ENCODE data around the gene TXNDC8. TPM values are rescaled to one million over a fixed set of nuclear protein-coding genes. Genes with fewer than 3 reads are reported as not detected.

The TXNDC8 gene
- total and polyA plus RNA-seq, 3 experiments from 2014 or later: not detected

DNA sequence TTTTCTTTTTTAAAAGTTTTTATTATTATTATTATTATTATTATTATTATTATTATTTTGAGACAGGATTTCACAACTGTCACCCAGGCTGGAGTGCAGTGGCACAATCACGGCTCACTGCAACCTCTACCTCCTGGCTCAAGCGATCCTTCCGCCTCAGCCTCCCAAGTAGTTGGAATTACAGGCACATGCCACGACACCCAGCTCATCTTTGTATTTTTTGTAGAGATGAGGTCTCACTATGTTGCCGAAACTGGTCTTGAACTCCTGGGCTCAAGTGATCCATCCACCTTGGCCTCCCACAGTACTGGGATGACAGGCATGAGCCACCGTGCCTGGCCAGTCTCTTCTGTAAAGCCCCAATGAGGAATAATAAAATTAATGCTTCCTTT lies 50.4 kb downstream of the TXNDC8 start:
- Histone ChIP-seq H3K27ac (ENCODE audit: low read depth, low read length) (no peak overlapping the region), H3K4me3 (ENCODE audit: low read length) (no peak overlapping the region), H3K4me1 (ENCODE audit: insufficient read depth, low read length) (no peaks in the 10 kb centered on the region), H3K36me3 (ENCODE audit: insufficient read depth, low read length) (no peaks in the 10 kb centered on the region), H3K9me3 (ENCODE audit: low read length) (no peaks in the 10 kb centered on the region), H3K27me3 (ENCODE audit: insufficient read depth, low read length, poor library complexity, severe bottlenecking) (no peaks in the 10 kb centered on the region)
- no peak overlapping the region for H3K27ac Mint-ChIP-seq
- ChIA-PET POLR2A (no interaction called here), CTCF (no interaction called here)
- H3K4me1 Mint-ChIP-seq: no peaks in the 10 kb centered on the region
- no peak for DNase-seq
- peaks cover 5 to 14% of the 10 kb centered on the region in 2 donors for H3K27me3 Mint-ChIP-seq
- H3K4me3 Mint-ChIP-seq: no peak overlapping the region
- no peaks in the 10 kb centered on the region for H3K36me3 Mint-ChIP-seq
- H3K9me3 Mint-ChIP-seq: peaks cover 0 to 1% (median 0%) of the 10 kb centered on the region in 5 donors

DNA sequence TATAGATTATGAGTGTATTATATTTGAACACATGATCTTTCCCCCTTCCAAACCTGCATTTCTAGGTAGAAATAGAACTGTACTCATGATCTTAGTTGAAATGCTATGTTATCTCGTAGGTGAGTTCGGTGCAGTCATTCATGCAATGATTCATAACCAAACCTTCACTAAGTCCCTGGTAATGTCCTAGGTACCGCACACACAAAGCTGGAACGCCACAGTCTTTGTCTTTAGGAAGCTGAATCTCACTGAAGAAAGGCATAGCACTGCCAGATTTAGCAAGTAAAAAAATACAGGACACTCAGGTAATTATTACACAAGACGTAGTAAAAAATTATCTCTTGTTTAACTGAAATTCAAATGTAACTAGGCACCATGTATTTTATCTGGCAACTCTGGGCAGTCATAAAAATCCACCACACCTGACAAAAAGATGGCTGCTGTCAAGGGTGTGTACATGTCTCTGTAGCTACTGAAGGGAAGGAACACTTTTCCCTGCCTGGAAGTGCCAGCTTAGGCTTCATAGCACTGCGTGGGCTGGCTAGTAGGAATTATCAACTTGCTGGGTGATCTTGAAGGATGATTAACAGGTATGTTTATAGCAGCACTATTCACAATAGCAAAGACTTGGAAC lies 53.3 kb downstream of the TXNDC8 start:
- H3K36me3 ChIP-seq (ENCODE audit: insufficient read depth, low read length): no peaks in the 10 kb centered on the region
- Mint-ChIP-seq H3K36me3 (no peaks in the 10 kb centered on the region), H3K9me3 (peaks cover 0 to 1% (median 0%) of the 10 kb centered on the region in 5 donors), H3K4me1 (no peaks in the 10 kb centered on the region), H3K27me3 (peaks cover 6 to 22% of the 10 kb centered on the region in 2 donors), H3K4me3 (no peak overlapping the region), H3K27ac (no peak overlapping the region)
- H3K4me1 ChIP-seq (ENCODE audit: insufficient read depth, low read length): no peaks in the 10 kb centered on the region
- H3K4me3 ChIP-seq (ENCODE audit: low read length): no peak overlapping the region
- POLR2A ChIA-PET: no interaction called here
- CTCF ChIA-PET: no interaction called here
- no peak overlapping the region for H3K27ac ChIP-seq (ENCODE audit: low read depth, low read length)
- no peaks in the 10 kb centered on the region for H3K9me3 ChIP-seq (ENCODE audit: low read length)
- no peak for DNase-seq
- H3K27me3 ChIP-seq (ENCODE audit: insufficient read depth, low read length, poor library complexity, severe bottlenecking): no peaks in the 10 kb centered on the region

DNA sequence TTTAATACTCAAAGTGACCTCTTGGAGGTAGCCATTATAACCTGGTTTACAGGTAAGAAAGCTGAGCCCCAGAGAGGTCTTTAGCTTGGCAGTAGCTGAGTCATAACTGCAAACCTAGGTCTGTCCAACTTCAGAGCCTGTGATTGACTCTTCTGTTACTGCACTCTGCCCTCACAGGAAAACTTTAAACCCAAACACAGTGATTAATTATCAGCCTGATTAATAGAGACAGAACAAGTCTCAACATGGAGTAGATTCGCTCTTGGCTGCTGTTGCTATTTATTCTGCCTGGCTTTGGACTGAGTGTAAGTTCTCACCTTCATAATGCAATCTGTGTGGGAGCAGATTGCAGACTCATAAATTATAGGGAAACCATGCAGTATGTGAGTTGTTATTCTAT lies 53.9 kb downstream of the TXNDC8 start:
- Histone ChIP-seq H3K36me3 (ENCODE audit: insufficient read depth, low read length) (no peaks in the 10 kb centered on the region), H3K4me3 (ENCODE audit: low read length) (no peak overlapping the region), H3K27me3 (ENCODE audit: insufficient read depth, low read length, poor library complexity, severe bottlenecking) (no peaks in the 10 kb centered on the region), H3K9me3 (ENCODE audit: low read length) (no peaks in the 10 kb centered on the region), H3K4me1 (ENCODE audit: insufficient read depth, low read length) (no peaks in the 10 kb centered on the region), H3K27ac (ENCODE audit: low read depth, low read length) (no peak overlapping the region)
- Mint-ChIP-seq H3K9me3 (peaks cover 0 to 1% (median 0%) of the 10 kb centered on the region in 5 donors), H3K27me3 (peaks cover 6 to 28% of the 10 kb centered on the region in 2 donors), H3K4me1 (no peaks in the 10 kb centered on the region), H3K36me3 (no peaks in the 10 kb centered on the region), H3K27ac (no peak overlapping the region), H3K4me3 (no peak overlapping the region)
- DNase-seq: no peak
- CTCF ChIA-PET: no interaction called here
- POLR2A ChIA-PET: no interaction called here

DNA sequence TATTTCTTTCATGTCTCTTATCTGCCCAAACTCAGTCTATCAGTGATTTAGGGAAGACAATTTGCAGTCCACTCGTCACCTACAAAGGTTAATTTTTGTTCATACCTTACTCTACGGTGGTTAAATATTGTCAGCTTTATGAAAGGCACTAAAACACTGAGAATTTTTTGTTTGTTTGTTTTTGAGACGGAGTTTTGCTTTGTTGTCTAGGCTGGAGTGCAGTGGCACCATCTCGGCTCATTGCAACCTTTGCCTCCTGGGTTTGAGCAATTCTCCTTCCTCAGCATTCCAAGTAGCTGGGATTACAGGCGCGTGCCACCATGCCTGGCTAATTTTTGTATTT lies 55.0 kb downstream of the TXNDC8 start:
- CTCF ChIA-PET: no interaction called here
- H3K27ac Mint-ChIP-seq: no peak overlapping the region

DNA sequence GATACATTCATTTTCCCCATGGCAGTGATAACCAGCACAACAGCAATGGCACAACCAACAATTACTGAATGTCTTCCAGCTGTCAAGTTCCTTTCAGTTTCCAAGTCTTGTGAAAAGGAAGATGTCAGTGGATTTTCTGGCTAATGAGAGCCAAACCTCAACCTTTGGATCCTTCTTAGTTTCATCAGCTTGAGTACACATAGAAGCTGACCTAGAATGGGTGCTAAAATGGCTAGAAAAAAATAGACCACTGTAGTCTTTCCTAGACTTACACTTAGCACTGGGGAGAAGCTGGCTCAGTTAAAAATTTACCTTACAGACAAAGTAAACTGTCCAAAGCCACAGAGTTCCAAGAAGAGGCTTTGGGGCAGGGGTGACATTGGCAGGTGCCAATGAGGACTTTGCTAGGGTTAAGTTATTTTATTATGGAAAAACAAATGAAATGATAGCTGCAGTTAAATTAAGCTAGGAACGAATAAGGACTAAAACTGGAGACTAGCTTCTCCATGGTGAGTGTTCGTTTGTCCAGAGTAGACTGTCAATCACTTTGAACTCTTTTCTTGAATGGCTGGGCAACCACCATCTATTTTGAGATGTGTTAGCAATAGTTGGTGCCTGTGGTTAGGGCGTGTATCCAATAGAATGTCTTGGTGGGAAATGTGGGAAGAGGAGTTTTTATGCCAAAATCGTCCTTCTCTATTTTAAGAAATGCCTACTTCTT lies 55.5 kb downstream of the TXNDC8 start:
- Mint-ChIP-seq H3K9me3 (peaks cover 0 to 1% (median 0%) of the 10 kb centered on the region in 5 donors), H3K4me1 (no peaks in the 10 kb centered on the region), H3K36me3 (no peaks in the 10 kb centered on the region), H3K27ac (no peak overlapping the region), H3K27me3 (peaks cover 6 to 31% of the 10 kb centered on the region in 2 donors), H3K4me3 (no peak overlapping the region)
- no peak overlapping the region for H3K27ac ChIP-seq (ENCODE audit: low read depth, low read length)
- DNase-seq: no peak
- H3K4me1 ChIP-seq (ENCODE audit: insufficient read depth, low read length): no peaks in the 10 kb centered on the region
- no peaks in the 10 kb centered on the region for H3K36me3 ChIP-seq (ENCODE audit: insufficient read depth, low read length)
- H3K4me3 ChIP-seq (ENCODE audit: low read length): no peak overlapping the region
- no peaks in the 10 kb centered on the region for H3K27me3 ChIP-seq (ENCODE audit: insufficient read depth, low read length, poor library complexity, severe bottlenecking)
- CTCF ChIA-PET: no interaction called here
- POLR2A ChIA-PET: no interaction called here
- no peaks in the 10 kb centered on the region for H3K9me3 ChIP-seq (ENCODE audit: low read length)

More for the DNA sequence above, 55.0 kb downstream of the TXNDC8 start:
- Mint-ChIP-seq H3K27me3 (peaks cover 6 to 29% of the 10 kb centered on the region in 2 donors), H3K4me3 (no peak overlapping the region), H3K9me3 (peaks cover 0 to 1% (median 0%) of the 10 kb centered on the region in 5 donors), H3K36me3 (no peaks in the 10 kb centered on the region), H3K4me1 (no peaks in the 10 kb centered on the region)
- no peak for DNase-seq
- POLR2A ChIA-PET: no interaction called here
- Histone ChIP-seq H3K36me3 (ENCODE audit: insufficient read depth, low read length) (no peaks in the 10 kb centered on the region), H3K4me1 (ENCODE audit: insufficient read depth, low read length) (no peaks in the 10 kb centered on the region), H3K27ac (ENCODE audit: low read depth, low read length) (no peak overlapping the region), H3K9me3 (ENCODE audit: low read length) (no peaks in the 10 kb centered on the region), H3K27me3 (ENCODE audit: insufficient read depth, low read length, poor library complexity, severe bottlenecking) (no peaks in the 10 kb centered on the region), H3K4me3 (ENCODE audit: low read length) (no peak overlapping the region)

DNA sequence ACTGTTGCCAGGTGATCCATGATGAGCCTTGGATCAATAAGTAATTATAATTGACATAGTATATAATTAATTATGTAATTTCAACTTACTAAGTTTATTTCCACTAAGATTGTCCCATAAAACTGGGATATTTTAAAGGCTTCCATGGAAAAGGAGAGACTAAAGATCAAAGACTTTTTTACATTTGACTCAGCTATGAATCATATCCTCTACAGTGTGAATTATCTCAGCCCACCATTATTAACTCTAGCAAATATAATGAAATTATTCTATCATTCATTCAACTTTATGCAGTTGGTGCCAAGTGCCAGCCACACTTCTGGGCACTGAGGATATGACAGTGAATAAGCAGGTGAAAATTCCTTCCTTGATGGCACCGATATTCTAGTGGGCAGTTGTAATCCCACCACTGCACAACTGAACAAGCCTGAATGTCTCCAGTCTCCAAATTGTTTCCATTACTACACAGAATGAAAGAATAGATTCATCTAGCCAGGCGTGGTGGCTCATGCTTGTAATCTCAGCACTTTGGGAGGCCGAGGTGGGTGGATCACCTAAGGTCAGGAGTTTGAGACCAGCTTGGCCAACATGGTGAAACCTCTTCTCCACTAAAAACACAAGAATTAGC lies 59.5 kb downstream of the TXNDC8 start:
- H3K36me3 ChIP-seq (ENCODE audit: insufficient read depth, low read length): no peaks in the 10 kb centered on the region
- no peak overlapping the region for H3K27ac ChIP-seq (ENCODE audit: low read depth, low read length)
- DNase-seq: no peak
- Mint-ChIP-seq H3K9me3 (no peaks in the 10 kb centered on the region), H3K27ac (no peak overlapping the region), H3K36me3 (no peaks in the 10 kb centered on the region), H3K4me3 (no peak overlapping the region), H3K4me1 (no peaks in the 10 kb centered on the region), H3K27me3 (peaks cover 4 to 34% of the 10 kb centered on the region in 2 donors)
- no peaks in the 10 kb centered on the region for H3K9me3 ChIP-seq (ENCODE audit: low read length)
- CTCF ChIA-PET: no interaction called here
- H3K4me3 ChIP-seq (ENCODE audit: low read length): no peak overlapping the region
- H3K4me1 ChIP-seq (ENCODE audit: insufficient read depth, low read length): no peaks in the 10 kb centered on the region
- no peaks in the 10 kb centered on the region for H3K27me3 ChIP-seq (ENCODE audit: insufficient read depth, low read length, poor library complexity, severe bottlenecking)
- POLR2A ChIA-PET: no interaction called here

DNA sequence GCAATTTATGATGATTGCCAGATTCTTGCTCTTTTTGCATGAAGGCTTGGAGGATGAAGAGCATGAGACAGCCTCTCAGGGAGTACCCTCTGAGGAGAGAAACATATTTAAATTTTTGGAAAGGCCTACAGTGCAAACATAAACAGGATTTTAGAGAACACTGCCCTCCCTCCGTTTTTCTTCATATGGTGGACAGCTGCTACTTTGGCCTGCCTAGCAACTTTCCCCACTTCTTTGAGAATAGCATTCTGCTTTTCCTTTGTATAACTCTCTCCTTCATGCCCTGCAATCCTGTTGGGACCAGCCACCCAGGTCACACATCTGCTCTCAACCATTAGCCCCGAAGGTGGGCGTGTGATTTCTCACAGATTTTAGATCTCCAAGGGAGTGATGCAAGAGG lies 60.9 kb downstream of the TXNDC8 start:
- no peaks in the 10 kb centered on the region for H3K9me3 ChIP-seq (ENCODE audit: low read length)
- H3K27me3 ChIP-seq (ENCODE audit: insufficient read depth, low read length, poor library complexity, severe bottlenecking): no peaks in the 10 kb centered on the region
- Mint-ChIP-seq H3K4me3 (no peak overlapping the region), H3K4me1 (no peaks in the 10 kb centered on the region), H3K27ac (no peak overlapping the region), H3K27me3 (peaks cover 0 to 29% of the 10 kb centered on the region in 2 donors), H3K9me3 (no peaks in the 10 kb centered on the region), H3K36me3 (no peaks in the 10 kb centered on the region)
- no peaks in the 10 kb centered on the region for H3K36me3 ChIP-seq (ENCODE audit: insufficient read depth, low read length)
- CTCF ChIA-PET: no interaction called here
- POLR2A ChIA-PET: no interaction called here
- H3K4me3 ChIP-seq (ENCODE audit: low read length): no peak overlapping the region
- DNase-seq: no peak
- no peaks in the 10 kb centered on the region for H3K4me1 ChIP-seq (ENCODE audit: insufficient read depth, low read length)
- no peak overlapping the region for H3K27ac ChIP-seq (ENCODE audit: low read depth, low read length)

DNA sequence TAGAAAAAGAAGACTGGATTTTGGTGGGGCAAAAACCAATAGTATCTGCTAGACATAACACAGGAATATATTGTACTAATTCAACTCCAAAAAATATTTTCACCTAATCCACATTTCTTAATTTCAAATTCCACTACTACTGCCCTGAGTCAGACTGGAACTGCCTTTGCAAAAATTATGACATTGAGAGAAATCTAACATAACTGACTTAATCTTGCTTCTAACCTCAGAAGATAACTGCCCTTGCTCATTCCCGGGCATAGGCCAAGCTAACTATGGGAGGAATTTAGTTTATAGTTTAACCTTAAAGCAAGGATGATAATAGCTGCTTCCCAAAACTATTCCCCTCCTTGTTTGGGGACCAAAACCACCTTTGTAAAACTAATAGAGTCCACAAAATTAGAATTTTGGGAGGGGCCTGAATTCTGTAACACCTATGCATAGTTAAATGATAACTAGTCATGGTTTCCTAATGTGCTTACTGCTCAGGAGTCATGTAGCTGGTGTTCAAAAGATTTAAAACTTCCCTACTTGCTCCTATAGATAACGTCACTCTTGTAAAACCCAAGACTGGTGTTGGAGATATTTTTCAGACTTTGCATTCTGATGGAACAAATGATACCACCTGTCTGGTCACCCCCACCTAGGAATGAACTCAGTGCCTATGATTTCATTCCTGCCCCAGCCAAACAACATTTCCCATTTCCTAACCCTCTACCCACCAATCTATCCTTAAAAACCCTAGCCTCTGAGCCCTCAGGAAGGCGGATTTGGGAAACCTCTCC lies 67.3 kb downstream of the TXNDC8 start:
- CTCF ChIA-PET: no interaction called here
- H3K27ac Mint-ChIP-seq: no peak overlapping the region

More for the DNA sequence above, 67.3 kb downstream of the TXNDC8 start:
- H3K9me3 Mint-ChIP-seq: no peaks in the 10 kb centered on the region
- DNase-seq: no peak
- no peaks in the 10 kb centered on the region for H3K4me1 Mint-ChIP-seq
- peaks cover 0 to 7% of the 10 kb centered on the region in 2 donors for H3K27me3 Mint-ChIP-seq
- no peaks in the 10 kb centered on the region for H3K36me3 Mint-ChIP-seq
- no peaks in the 10 kb centered on the region for H3K27me3 ChIP-seq (ENCODE audit: insufficient read depth, low read length, poor library complexity, severe bottlenecking)
- no peaks in the 10 kb centered on the region for H3K36me3 ChIP-seq (ENCODE audit: insufficient read depth, low read length)
- H3K4me3 Mint-ChIP-seq: no peak overlapping the region
- H3K27ac ChIP-seq (ENCODE audit: low read depth, low read length): no peak overlapping the region
- H3K4me3 ChIP-seq (ENCODE audit: low read length): no peak overlapping the region
- H3K9me3 ChIP-seq (ENCODE audit: low read length): no peaks in the 10 kb centered on the region
- POLR2A ChIA-PET: no interaction called here
- H3K4me1 ChIP-seq (ENCODE audit: insufficient read depth, low read length): no peaks in the 10 kb centered on the region
